ENCODE data around the gene SPPL3. TPM values are rescaled to one million over a fixed set of nuclear protein-coding genes. Genes with fewer than 3 reads are reported as not detected.
"Not testable (repeated sequence)": the region's sequence is repeated elsewhere in the genome, so short reads cannot be mapped to it uniquely, and the experiment has no call there.

SPPL3 gene
- total RNA-seq (2014; rRNA removed; shearing (Covaris generic)), result 4.0 and 4.7 TPM in 2 replicates

- DNase-seq (ENCODE audit: low spot score), result peak; percentile 74
These were observed at the start of gene SPPL3 for GRCh38 chr12:120904197-120904773. SPPL3 (minus strand) TSS chr12:120904358; CDS start chr12:120903867, 491 bp downstream.

- no peak for DNase-seq (ENCODE audit: low spot score)
These were observed 46.6 kb upstream of the SPPL3 start for GRCh38 chr12:120950807-120951206.

GRCh38 chr12:120950260-120950799, 46.2 kb upstream of the SPPL3 start:
- not testable (repeated sequence) for DNase-seq (ENCODE audit: low spot score)

GRCh38 chr12:120945516-120945915, 41.4 kb upstream of the SPPL3 start:
- not testable (repeated sequence) for DNase-seq (ENCODE audit: low spot score)

- peak; percentile 44 for DNase-seq (ENCODE audit: low spot score)
These were observed 40.6 kb upstream of the SPPL3 start for GRCh38 chr12:120944645-120945217.

GRCh38 chr12:120943482-120943881, 39.3 kb upstream of the SPPL3 start:
- DNase-seq (ENCODE audit: low spot score), result no peak

- DNase-seq (ENCODE audit: low spot score), result no peak
These were observed 37.8 kb upstream of the SPPL3 start for GRCh38 chr12:120941846-120942405.

- no peak for DNase-seq (ENCODE audit: low spot score)
These were observed 37.3 kb upstream of the SPPL3 start for GRCh38 chr12:120941412-120941811.

- DNase-seq (ENCODE audit: low spot score), result peak; percentile 53
These were observed 36.6 kb upstream of the SPPL3 start for GRCh38 chr12:120940799-120941198.

- DNase-seq (ENCODE audit: low spot score), result no peak
These were observed 35.8 kb upstream of the SPPL3 start for GRCh38 chr12:120940006-120940405.

- no peak for DNase-seq (ENCODE audit: low spot score)
These were observed 35.4 kb upstream of the SPPL3 start for GRCh38 chr12:120939523-120939922.

- DNase-seq (ENCODE audit: low spot score), result no peak
These were observed 34.3 kb upstream of the SPPL3 start for GRCh38 chr12:120938496-120938895.

- DNase-seq (ENCODE audit: low spot score), result no peak
These were observed 32.0 kb upstream of the SPPL3 start for GRCh38 chr12:120936197-120936596.

- DNase-seq (ENCODE audit: low spot score), result no peak
These were observed 29.6 kb upstream of the SPPL3 start for GRCh38 chr12:120933786-120934185.

GRCh38 chr12:120932956-120933526, 28.9 kb upstream of the SPPL3 start:
- DNase-seq (ENCODE audit: low spot score), result no peak

- DNase-seq (ENCODE audit: low spot score), result no peak
These were observed 27.9 kb upstream of the SPPL3 start for GRCh38 chr12:120932058-120932457.

GRCh38 chr12:120930032-120930431, 25.9 kb upstream of the SPPL3 start:
- DNase-seq (ENCODE audit: low spot score), result no peak

- no peak for DNase-seq (ENCODE audit: low spot score)
These were observed 24.9 kb upstream of the SPPL3 start for GRCh38 chr12:120928864-120929652.

GRCh38 chr12:120925740-120926563, 21.8 kb upstream of the SPPL3 start:
- DNase-seq (ENCODE audit: low spot score), result no peak

GRCh38 chr12:120922279-120922678, 18.1 kb upstream of the SPPL3 start:
- no peak for DNase-seq (ENCODE audit: low spot score)

GRCh38 chr12:120921637-120922036, 17.5 kb upstream of the SPPL3 start:
- DNase-seq (ENCODE audit: low spot score), result no peak
